Measurements from ENCODE around the gene FGD4.

The FGD4 gene

GRCh38 chr12:32569259-32569658 lies 169.9 kb downstream of the FGD4 start:
- DNase-seq = no peak

GRCh38 chr12:32574585-32574984 lies 175.2 kb downstream of the FGD4 start:
- no peak for DNase-seq

GRCh38 chr12:32577328-32577727 lies 178.0 kb downstream of the FGD4 start:
- DNase-seq = no peak

GRCh38 chr12:32583534-32583933 lies 184.2 kb downstream of the FGD4 start:
- no peak for DNase-seq

- DNase-seq = no peak
Observed at GRCh38 chr12:32585680-32586079, 186.3 kb downstream of the FGD4 start.

GRCh38 chr12:32586390-32586789 lies 187.0 kb downstream of the FGD4 start:
- DNase-seq = no peak

- no peak for DNase-seq
Observed at GRCh38 chr12:32587581-32588495, 188.5 kb downstream of the FGD4 start.

- DNase-seq = no peak
Observed at GRCh38 chr12:32588604-32589003, 189.2 kb downstream of the FGD4 start.

- DNase-seq = no peak
Observed at GRCh38 chr12:32589165-32589865, 190.0 kb downstream of the FGD4 start.

- DNase-seq = no peak
Observed at GRCh38 chr12:32595251-32595650, 195.9 kb downstream of the FGD4 start.

GRCh38 chr12:32596030-32596429 lies 196.7 kb downstream of the FGD4 start:
- no peak for DNase-seq

GRCh38 chr12:32598688-32599087 lies 199.3 kb downstream of the FGD4 start:
- no peak for DNase-seq

GRCh38 chr12:32600681-32601080 lies 201.3 kb downstream of the FGD4 start:
- DNase-seq = no peak

- DNase-seq = no peak
Observed at GRCh38 chr12:32603071-32603470, 203.7 kb downstream of the FGD4 start.

- no peak for DNase-seq
Observed at GRCh38 chr12:32603858-32604257, 204.5 kb downstream of the FGD4 start.

- DNase-seq = no peak
Observed at GRCh38 chr12:32604565-32604964, 205.2 kb downstream of the FGD4 start.

GRCh38 chr12:32605326-32606095 lies 206.2 kb downstream of the FGD4 start:
- DNase-seq = no peak

- DNase-seq = no peak
Observed at GRCh38 chr12:32606443-32606842, 207.1 kb downstream of the FGD4 start.

GRCh38 chr12:32609966-32610365 lies 210.6 kb downstream of the FGD4 start:
- no peak for DNase-seq

- no peak for DNase-seq
Observed at GRCh38 chr12:32611986-32612385, 212.6 kb downstream of the FGD4 start.

GRCh38 chr12:32612658-32613614 lies 213.6 kb downstream of the FGD4 start:
- no peak for DNase-seq

- DNase-seq = no peak
Observed at GRCh38 chr12:32615441-32615840, 216.1 kb downstream of the FGD4 start.
